Measurements from ENCODE around the gene RAD51B. TPM values are rescaled to one million over a fixed set of nuclear protein-coding genes. Genes with fewer than 3 reads are reported as not detected.

The RAD51B gene
- total RNA-seq, 1 experiment from 2014 or later, result 10.8 TPM

DNA sequence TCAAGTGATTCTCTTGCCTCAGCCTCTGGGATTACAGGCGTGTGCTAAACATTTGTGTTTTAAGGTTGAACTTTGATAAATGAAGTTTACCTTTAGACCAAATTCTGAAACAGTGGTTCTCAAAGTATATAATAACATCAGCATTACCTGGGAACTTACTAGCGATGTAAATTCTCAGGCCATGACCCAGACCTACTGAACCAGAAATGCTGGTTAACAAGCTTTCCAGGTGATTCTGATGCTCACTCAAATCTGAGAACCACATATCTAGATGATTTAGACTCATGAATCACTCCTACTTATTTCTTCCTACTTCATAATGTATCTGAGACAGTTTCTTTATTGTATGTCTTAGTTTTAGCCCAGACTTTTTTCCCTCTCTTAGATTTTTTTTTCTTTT, 43.6 kb downstream of the RAD51B start:
- POLR2A ChIA-PET (ENCODE audit: unreplicated experiment), result no interaction called here
- DNase-seq (peak; percentile 60), ATAC-seq (no peak)
- no peaks in the 10 kb centered on the region for H4K20me1 ChIP-seq (ENCODE audit: low read length)
- H3K27me3 ChIP-seq (ENCODE audit: low read length), result no peaks in the 10 kb centered on the region
- CTCF ChIA-PET, result no interaction called here
- BruUV-seq (replicated peaks), result no TSS peak
- no peak overlapping the region for H3K9ac ChIP-seq (ENCODE audit: low read length)
- H3F3A ChIP-seq (ENCODE audit: low read length, unreplicated experiment), result no peaks in the 10 kb centered on the region
- no peaks in the 10 kb centered on the region for H3K9me2 ChIP-seq (replicated peaks; ENCODE audit: low read length)
- H2AFZ ChIP-seq (ENCODE audit: low read length), result no peak overlapping the region
- H3K4me2 ChIP-seq (ENCODE audit: low read length), result no peak overlapping the region
- H3K79me2 ChIP-seq (ENCODE audit: low read length), result no peaks in the 10 kb centered on the region
- intact Hi-C loops (cut with micrococcal nuclease), result no loop called here
- H3K4me3 ChIP-seq (ENCODE audit: low read length), result no peak overlapping the region
- TF ChIP-seq, protein P1, sequence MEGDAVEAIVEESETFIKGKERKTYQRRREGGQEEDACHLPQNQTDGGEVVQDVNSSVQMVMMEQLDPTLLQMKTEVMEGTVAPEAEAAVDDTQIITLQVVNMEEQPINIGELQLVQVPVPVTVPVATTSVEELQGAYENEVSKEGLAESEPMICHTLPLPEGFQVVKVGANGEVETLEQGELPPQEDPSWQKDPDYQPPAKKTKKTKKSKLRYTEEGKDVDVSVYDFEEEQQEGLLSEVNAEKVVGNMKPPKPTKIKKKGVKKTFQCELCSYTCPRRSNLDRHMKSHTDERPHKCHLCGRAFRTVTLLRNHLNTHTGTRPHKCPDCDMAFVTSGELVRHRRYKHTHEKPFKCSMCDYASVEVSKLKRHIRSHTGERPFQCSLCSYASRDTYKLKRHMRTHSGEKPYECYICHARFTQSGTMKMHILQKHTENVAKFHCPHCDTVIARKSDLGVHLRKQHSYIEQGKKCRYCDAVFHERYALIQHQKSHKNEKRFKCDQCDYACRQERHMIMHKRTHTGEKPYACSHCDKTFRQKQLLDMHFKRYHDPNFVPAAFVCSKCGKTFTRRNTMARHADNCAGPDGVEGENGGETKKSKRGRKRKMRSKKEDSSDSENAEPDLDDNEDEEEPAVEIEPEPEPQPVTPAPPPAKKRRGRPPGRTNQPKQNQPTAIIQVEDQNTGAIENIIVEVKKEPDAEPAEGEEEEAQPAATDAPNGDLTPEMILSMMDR (conservative IDR thresholded peaks at IDR 0.05; ENCODE audit: low read depth, low read length), result no peak
- TF ChIP-seq EZH2phosphoT487 (IDR thresholded peaks at IDR 0.05; ENCODE audit: borderline replicate concordance, low read length) (no peak), EZH2 (IDR thresholded peaks at IDR 0.05; ENCODE audit: low read length, unreplicated experiment) (no peak)
- H3K9me3 ChIP-seq (ENCODE audit: low read length), result no peaks in the 10 kb centered on the region
- H3K36me3 ChIP-seq (ENCODE audit: low read depth, low read length), result no peaks in the 10 kb centered on the region
- no peak overlapping the region for H3K27ac ChIP-seq (ENCODE audit: low read length)
- no peaks in the 10 kb centered on the region for H3K4me1 ChIP-seq (ENCODE audit: insufficient read depth, low read length)

DNA sequence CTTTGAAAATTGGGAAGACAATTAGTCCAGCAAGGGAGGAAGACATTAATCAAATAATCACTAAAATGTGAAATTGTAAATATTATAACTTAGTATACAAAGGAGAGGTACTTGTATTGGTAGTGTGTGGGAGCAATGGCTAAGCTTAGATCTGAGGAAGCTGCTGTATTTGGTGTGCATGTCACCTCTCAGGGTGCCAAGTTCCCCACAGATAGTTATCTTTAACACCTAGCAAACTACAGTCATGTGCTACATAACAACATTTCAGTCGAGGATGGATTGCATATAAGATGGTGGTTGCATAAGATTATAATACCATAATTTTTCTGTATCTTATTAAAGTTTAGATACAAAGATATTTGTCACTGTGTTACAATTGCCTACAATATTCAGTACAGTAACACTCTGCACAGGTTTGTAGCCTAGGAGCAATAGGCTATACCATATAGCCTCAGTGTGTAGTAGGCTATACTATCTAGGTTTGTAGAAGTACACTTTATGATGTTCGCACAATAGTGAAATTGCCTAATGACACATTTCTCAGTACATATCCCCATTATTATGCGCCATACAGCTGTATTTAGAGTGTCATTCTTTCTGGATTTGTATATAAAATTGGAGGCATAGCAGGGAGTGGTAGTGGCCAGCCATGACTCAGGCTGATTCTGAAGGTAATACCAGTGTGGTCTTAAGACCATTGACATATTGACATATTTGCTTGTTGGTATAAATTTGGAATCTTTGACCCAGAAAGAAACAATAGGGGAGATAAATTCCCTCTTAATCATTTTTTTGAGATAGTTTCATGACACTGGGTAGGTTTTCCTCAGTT, 55.8 kb downstream of the RAD51B start:
- no peak overlapping the region for H2AFZ ChIP-seq (ENCODE audit: low read length)
- H4K20me1 ChIP-seq (ENCODE audit: low read length), result no peaks in the 10 kb centered on the region
- TF ChIP-seq EZH2phosphoT487 (IDR thresholded peaks at IDR 0.05; ENCODE audit: borderline replicate concordance, low read length) (no peak), EZH2 (IDR thresholded peaks at IDR 0.05; ENCODE audit: low read length, unreplicated experiment) (no peak)
- TF ChIP-seq, protein P1 (conservative IDR thresholded peaks at IDR 0.05; ENCODE audit: low read depth, low read length), result no peak
- H3K36me3 ChIP-seq (ENCODE audit: low read depth, low read length), result no peaks in the 10 kb centered on the region
- H3K4me1 ChIP-seq (ENCODE audit: insufficient read depth, low read length), result no peaks in the 10 kb centered on the region
- H3K27me3 ChIP-seq (ENCODE audit: low read length), result no peaks in the 10 kb centered on the region
- H3K9ac ChIP-seq (ENCODE audit: low read length), result no peak overlapping the region
- no peak overlapping the region for H3K4me2 ChIP-seq (ENCODE audit: low read length)
- intact Hi-C loops (cut with micrococcal nuclease), result no loop called here
- POLR2A ChIA-PET (ENCODE audit: unreplicated experiment), result no interaction called here
- no peaks in the 10 kb centered on the region for H3F3A ChIP-seq (ENCODE audit: low read length, unreplicated experiment)
- no peak overlapping the region for H3K27ac ChIP-seq (ENCODE audit: low read length)
- CTCF ChIA-PET, result no interaction called here
- ATAC-seq, result peak; percentile 50
- H3K9me2 ChIP-seq (replicated peaks; ENCODE audit: low read length), result no peaks in the 10 kb centered on the region
- DNase-seq, result no peak
- no TSS peak for BruUV-seq (replicated peaks)
- H3K4me3 ChIP-seq (ENCODE audit: low read length), result no peak overlapping the region
- H3K9me3 ChIP-seq (ENCODE audit: low read length), result no peaks in the 10 kb centered on the region
- no peaks in the 10 kb centered on the region for H3K79me2 ChIP-seq (ENCODE audit: low read length)

DNA sequence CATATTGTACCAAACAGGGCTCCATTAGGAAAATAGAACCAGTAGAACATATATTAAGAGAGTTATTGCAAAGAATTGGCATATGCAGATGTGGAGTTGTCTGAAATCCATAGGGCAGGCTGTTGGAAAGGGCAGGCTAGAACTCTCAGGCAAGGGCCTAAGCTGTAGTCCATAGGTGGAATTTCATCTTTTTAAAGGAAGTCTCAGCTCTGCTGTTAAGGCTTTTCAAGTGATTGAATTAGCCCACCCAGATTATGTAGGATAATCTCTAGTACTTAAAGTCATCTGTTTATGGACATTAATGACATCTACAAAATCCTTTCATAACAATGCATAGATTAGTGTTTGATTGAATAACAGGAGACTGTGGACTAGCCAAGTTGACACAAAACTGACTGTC, 59.4 kb downstream of the RAD51B start:
- no peak overlapping the region for H3K9ac ChIP-seq (ENCODE audit: low read length)
- no peaks in the 10 kb centered on the region for H3K4me1 ChIP-seq (ENCODE audit: insufficient read depth, low read length)
- intact Hi-C loops (cut with micrococcal nuclease), result no loop called here
- no peak overlapping the region for H3K4me2 ChIP-seq (ENCODE audit: low read length)
- H3K9me2 ChIP-seq (replicated peaks; ENCODE audit: low read length), result no peaks in the 10 kb centered on the region
- ChIA-PET POLR2A (ENCODE audit: unreplicated experiment) (no interaction called here), CTCF (no interaction called here)
- H2AFZ ChIP-seq (ENCODE audit: low read length), result no peak overlapping the region
- no peak overlapping the region for H3K4me3 ChIP-seq (ENCODE audit: low read length)
- TF ChIP-seq, protein P1 (conservative IDR thresholded peaks at IDR 0.05; ENCODE audit: low read depth, low read length), result no peak
- TF ChIP-seq EZH2 (IDR thresholded peaks at IDR 0.05; ENCODE audit: low read length, unreplicated experiment) (no peak), EZH2phosphoT487 (IDR thresholded peaks at IDR 0.05; ENCODE audit: borderline replicate concordance, low read length) (no peak)
- DNase-seq, result no peak
- no TSS peak for BruUV-seq (replicated peaks)
- H3K9me3 ChIP-seq (ENCODE audit: low read length), result no peaks in the 10 kb centered on the region
- H3K27ac ChIP-seq (ENCODE audit: low read length), result no peak overlapping the region
- ATAC-seq, result no peak
- H3K27me3 ChIP-seq (ENCODE audit: low read length), result no peaks in the 10 kb centered on the region
- no peaks in the 10 kb centered on the region for H3K79me2 ChIP-seq (ENCODE audit: low read length)
- no peaks in the 10 kb centered on the region for H3K36me3 ChIP-seq (ENCODE audit: low read depth, low read length)
- H4K20me1 ChIP-seq (ENCODE audit: low read length), result no peaks in the 10 kb centered on the region
- no peaks in the 10 kb centered on the region for H3F3A ChIP-seq (ENCODE audit: low read length, unreplicated experiment)

All from PC-3 (cell line).